ENCODE data around the gene GALNT6. TPM values are rescaled to one million over a fixed set of nuclear protein-coding genes. Genes with fewer than 3 reads are reported as not detected.

The GALNT6 gene
- total RNA-seq, 1 donor from 2014 or later = 13.4 TPM

DNA sequence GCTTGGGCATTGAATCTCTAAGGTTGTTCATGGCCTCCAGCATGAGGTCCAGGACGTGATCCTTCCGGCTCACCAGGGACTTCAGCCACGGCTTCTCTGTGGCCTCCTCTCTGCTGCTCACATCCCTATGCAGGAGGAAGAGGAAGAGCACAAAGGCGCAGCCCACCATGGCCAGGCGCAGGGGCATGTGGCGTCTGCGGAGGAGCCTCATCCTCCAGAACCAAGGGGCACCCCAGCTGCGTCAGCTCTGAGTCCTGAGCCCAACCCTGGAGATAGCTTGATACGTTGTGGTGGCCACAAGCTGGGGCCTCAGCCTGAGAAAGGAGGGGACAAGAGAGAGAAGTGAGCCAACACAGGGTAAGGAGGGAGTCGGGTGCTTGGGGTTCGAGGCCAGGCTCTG is 11.6 kb downstream of the GALNT6 start:
- ATAC-seq = no peak

DNA sequence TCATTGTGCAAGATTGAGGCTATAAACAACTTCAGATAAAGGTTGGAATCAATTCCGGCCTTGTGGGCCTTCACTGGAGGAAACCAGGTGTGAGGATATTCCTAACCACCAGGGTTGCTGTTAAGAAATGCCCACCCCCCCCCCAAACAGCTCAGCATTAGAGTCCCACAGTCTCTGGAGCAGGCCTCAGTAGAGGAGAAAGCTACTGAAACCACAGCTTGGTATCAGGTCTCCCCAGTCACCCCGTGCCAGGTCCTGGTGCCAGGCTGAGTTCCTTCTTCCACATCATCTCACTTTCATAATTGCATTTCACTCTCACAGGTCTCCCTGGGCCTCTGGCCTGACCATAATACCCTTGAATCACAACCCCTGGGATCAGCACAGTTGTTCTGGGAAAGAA is 12.5 kb downstream of the GALNT6 start:
- no peak for ATAC-seq

DNA sequence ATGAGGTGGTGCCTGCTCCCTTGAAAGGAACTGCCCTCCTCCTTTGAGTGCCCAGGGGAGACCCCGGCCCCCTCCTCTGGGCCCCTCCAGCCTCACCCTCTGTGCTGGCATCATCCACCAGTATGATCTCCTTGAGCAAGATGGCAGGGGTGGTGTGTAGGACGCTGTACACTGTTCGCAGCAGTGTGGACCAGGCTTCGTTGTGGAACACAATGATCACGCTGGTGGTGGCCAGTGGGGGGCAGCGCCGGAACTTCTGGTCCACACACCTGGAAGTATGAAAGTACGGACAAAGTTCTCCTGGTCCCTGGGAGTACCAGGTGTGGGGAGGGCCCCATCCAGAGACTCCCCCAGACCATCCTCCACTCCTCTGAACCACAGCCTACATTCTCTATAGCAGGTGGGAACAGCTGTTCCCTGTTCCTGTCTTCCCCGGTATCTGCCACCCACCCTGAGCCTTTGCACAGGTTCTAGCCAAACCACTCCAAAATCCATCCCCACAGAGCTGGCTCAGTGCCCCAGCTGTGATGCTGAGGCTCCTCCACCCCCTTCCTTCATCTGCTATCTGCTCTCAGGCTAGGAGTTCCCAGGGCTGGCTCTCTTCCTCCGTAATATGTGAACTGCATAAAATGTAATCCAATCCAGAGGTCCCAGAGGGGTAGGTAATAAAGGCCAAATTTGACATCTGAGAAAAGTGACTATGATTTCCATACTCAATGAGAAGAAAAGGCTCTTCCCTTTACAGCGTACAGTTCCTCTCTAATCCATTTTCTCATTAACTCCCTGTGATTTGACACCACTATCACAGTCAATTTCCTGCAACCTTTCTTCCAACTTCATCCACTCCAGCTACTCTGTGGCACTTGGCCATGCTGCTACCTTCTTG is 13.9 kb downstream of the GALNT6 start:
- ATAC-seq = no peak

DNA sequence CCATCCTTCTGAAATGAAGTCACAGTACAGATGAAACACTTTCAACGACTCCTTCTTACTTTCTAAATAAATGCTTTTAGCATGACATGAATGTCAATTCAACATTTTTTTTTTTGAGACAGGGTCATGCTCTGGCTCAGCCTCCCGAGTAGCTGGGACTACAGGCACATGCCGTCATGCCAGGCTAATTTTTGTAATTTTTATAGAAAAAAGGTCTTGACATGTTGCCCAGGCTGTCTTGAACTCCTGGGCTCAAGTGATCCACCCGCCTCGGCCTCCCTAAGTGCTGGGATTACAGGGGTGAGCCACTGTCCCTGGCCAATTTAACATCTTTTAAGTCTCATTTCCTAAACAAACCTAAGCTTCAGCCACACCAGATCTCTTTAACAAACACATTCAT is 16.4 kb downstream of the GALNT6 start:
- ATAC-seq = no peak

DNA sequence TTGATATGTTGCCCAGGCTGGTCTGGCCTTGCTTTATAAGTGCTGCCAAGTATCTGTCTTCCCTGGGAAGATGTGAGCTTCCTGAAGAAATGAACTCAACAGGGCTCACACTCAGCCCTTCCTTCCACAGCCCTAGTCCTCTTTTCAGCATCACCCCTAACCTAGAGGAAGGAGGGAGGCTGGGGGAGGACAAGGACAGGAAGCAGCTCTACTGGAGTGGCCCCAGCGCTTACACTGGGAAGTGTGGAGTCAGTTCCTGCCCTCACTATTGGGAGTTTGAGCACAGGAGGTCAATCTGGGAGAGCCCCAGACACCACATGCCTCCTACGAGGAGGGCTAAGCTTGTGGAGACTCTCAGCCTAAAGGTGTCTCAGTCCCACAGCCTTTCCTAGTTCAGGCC is 16.8 kb downstream of the GALNT6 start:
- ATAC-seq = no peak

DNA sequence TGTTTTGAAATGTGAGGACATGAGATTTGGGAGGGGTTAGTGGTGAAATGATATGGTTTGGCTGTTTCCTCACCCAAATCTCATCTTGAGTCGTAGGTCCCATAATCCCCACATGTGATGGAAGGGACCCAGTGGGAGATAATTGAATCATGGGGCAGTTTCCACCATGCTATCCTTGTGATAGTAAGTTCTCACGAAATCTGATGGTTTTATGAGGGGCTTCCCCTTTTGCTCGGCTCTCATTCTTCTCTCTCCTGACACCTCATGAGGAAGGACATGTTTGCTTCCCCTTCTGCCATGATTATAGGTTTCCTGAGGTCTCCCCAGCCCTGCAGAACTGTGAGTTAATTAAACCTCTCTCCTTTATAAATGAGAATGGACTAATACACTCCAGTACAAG is 18.0 kb downstream of the GALNT6 start:
- no peak for ATAC-seq

DNA sequence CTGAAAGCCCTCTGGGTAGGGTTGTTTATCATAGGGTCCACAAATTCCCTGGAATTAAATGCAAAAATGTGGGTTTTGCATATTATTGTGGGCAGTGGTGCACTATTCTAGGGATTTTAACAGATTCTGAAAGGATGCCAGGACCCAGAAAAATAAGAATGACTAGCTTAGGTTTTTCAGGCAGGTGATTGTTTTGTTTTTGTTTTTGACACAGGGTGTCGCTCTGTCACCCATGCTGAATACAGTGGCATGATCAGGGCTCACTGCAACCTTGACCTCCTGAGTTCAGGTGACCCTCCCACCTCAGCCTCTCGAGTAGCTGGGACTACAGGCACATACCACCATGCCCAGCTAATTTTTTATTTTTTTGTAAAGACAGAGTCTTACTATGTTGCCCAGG is 19.2 kb downstream of the GALNT6 start:
- ATAC-seq = no peak

DNA sequence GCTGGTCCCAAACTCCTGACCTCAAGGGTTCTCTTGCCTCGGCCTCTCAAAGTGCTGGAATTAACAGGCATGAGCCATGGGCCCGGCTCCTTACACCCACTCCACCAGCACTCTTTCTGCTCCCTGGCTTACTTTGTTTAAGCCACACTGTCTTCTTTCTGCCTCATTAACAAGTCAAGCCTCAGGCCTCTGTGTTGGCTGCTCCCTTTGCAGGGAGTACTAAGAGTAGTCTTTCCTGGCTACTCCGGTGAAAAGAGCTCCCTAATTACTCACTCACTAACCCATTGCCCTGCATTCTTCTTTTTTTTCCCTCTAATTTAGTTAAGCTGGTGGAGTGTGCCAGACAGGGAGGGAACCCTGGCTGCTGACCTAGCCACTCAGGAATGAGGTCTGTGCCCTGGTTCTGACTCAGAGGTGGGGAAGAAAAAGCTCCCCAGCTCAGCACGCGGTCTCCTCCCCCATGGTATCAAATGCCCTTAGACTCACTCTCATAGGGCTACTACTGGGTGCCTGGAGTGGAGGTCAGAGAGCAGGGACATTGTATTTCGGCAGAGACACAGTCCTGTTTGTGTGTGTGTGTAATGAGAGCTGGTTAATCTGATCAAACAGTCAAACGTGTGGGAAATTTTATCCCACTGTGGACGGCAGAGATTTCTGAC is 19.8 kb downstream of the GALNT6 start:
- ATAC-seq = peak; percentile 91

DNA sequence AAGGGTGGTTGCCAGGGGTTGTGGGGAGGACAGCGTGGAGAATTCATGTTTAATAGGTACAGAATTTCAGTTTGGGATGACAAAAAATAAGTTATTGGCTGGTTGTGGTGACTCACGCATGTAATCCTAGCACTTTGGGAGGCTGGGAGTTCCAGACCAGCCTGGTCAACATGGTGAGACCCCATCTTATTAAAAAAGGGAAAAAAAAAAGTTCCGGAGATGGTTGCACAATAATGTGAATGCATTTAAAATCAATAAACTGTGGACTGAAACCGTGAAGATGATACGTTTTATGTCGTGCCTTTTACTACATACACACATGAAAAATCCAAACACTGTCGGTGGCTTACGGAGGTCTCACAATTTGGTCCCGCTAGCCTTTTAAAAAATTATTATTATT is 20.5 kb downstream of the GALNT6 start:
- ATAC-seq = no peak

DNA sequence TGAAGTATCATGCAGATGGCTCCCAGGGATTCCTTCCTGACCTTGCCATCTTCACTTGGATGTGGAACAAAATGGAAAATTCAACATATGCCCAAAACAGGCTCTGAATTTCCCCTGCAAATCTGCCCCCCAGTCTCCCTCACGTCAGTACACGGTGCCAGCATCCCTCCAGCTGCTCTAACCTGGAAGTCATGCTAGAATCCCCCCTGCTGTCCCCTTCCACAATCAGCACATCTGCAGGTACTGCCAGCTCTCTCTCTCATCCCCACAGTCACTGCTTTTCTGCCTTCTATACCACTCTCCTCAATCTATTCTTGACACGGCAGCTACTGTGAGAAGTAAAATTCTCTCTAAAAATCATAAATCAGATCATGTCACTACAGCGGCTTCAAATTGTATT is 21.6 kb downstream of the GALNT6 start:
- no peak for ATAC-seq

DNA sequence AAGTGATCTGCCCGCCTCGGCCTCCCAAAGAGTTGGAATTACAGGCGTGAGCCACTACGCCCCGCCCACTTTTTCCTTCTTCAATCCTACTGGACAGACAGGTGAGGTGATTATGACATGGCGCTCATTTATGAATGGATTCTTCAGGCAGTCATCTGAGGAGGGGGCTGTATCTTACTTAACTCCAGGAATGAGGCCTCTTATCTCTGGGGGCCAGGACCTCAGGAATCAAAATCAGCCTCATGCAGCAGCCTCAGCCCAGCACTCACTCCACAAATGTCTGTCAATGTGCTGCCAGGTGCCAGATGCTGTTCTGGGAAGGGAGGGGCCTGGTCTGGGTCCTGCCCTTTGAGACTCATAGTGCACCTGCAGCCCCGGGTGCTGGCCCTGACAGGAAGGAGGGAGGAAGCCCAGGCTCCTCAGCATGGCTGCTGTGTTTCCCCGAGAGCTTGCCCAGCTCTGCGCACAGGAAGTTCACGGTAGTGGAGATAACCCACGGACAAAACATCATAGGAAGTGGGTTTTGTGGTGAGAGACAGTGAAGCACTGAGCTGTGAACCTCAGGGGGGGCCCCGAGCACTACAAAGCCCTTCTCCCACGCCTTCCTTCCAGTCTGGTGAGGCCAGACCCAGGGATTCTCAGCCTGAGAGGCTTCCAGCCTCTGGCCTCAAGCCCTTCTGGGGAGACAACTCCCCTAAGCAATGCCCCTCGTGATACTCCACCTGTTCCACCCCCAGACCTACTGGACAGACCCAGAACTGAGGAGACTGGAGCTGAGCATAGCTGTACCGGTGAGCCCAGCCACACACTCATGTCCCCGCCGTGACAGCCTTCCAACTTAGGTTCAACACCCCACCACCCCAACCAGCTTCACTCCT is 22.3 kb downstream of the GALNT6 start:
- ATAC-seq = peak; percentile 70

DNA sequence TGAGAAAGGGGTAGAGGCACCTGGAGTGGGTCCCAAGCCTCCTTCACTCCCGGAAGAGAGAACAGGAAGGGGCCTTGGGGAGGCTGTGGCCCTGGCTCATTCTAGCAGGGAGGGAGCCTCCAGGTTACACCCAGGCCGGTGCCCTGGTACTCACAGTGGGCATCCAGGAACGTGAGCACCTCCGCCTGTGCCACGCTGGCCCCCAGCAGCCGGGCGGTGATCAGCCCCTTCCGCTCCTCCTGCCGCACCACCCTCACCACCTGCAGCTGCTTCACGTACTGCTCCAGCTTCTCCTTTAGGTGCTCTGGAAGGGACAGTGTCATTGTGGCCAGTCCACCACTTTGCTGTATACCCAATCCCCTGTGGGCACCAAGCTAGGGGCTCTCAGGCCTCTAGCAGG is 25.9 kb downstream of the GALNT6 start:
- no peak for ATAC-seq

DNA sequence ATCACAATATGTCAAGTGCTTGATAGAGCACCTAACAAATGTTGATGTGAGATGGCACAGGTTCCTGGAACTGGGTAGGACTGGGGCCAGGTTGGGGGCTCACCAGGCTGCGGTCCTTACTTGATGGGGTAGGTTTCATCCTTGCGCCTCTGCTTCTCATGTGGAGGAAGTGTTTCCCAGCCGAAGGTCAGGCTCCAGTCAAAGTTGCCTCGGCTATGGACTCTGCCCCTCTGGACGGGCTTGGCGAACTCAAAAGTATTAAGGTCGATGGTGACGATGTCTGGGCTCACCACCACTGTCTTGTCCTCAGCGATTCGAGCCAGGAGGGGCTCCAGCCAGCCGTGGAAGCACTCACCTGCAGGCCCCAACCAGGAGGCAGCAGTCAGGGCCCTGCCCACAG is 27.2 kb downstream of the GALNT6 start:
- ATAC-seq = no peak

DNA sequence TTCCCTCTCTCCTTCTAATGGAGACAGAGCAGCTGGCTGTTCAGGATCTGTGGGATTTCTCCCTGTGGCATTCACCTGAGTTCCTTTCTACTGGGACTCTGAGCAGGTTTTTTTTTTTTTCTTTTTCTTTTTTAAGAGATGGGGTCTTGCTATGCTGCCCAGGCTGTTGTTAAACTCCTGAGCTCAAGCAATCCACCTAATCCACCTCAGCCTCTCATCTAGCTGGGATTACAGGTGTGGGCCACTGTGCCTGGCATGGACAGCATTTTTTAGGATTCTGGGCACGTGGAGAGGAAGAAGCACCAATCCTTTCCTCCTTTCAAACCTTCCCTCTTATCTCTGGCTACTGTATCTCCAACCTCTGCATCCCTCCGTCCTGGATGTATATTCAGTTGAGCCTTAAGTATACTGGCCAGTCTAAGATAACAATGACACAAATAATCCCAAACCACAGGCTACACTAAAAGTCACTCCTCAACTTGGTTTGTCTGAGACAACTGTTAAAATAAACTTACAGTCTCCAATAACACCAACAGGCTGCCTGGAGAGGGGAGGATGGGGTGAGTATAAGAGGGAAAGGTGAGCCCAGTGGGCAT is 28.4 kb downstream of the GALNT6 start:
- no peak for ATAC-seq

DNA sequence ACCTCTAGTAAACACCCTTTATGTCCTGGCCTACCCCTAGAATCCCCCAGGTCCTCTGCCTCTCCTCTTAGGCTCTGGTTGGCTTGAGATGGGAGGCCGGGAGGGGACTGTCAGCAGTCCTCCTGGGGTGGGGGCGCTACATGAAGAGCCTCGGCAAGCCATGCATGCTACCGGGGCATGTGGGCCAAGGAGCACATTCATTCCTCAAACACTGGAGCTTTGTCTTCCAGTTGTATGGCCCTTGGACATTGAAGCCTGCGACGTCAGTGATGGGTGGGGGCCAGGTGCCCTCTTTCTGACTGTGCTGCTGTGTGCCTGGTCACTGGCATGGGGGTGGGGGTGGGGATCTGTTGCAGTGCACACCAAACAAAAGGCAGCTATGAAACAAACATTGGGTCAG is 28.9 kb downstream of the GALNT6 start:
- ATAC-seq = no peak

DNA sequence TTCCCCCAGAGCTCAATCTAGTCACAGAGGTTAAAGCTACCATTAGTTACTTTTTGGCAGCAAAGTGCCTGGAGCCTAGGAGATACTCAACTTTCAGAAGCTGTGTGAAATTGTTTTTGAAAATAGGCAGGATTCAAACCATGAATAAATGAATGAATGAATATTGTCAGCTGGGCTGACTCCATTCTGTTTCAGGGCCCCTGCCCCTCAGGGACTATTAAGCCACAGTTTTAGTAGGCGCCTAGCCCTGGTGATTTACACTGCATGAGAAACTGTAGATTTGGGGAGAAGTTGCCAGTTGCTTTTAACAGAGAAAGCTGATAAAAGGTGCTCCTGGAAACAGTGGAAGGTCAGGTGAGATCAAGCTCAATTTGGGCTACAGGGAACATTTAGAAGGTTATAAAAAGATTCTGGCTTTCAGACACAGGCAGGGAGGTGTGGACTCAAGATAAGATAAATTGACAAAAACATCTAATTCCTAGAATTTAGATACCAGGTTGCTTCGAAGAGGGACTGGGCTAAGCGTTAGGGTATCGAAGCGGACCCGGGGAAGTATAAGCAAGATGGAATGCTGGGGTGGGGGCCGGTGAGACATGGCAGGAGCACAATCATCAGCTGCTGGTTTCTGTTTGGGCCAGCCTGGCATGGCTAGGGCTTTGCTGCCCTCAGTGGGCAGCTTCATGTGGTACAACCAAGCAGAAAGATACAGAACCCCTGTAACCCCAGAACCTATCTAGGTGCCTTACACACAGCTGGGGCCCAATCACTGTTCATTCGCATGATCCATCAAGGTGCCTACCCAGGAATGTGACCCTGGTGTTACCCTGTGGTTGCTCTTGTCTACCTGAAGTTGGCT is 29.8 kb downstream of the GALNT6 start:
- ATAC-seq = no peak

DNA sequence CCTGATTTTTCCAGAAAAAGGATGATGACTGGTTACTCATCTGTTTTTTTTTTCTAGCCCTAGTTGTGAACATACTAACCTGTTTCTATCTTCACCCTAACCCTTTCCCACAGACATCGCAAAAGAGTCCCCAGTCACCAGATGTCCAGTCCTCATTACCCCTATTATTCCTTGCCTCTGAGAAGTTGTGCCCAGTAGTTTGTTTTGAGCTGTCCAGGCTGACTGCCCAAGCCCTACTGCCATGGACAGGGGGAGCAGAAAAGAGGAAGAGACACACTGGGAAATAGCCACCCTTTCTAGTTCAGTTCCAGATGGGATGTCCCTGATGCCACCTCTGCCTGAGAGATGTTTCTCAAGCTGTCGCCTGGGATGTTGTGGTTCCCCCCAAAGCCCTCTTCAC is 30.9 kb downstream of the GALNT6 start:
- ATAC-seq = no peak

DNA sequence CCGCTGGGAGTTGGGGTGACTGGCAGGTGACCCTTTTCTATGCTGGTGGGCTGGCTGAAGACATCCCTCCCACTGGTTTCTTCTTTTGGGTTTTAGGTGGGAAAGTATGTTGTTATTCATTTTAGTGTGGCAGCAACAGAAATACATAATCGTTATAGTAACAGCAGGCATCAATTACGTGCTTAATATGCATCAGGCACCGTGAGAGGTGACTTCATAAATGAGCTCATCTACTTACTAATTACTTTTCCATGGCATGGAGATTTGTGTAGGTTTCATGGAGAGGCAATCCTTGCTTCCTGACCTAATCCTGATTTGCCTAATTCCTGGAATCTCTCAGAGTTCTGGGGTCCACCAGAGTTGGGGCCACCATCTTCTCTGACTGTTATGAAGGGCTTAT is 31.4 kb downstream of the GALNT6 start:
- ATAC-seq = no peak

DNA sequence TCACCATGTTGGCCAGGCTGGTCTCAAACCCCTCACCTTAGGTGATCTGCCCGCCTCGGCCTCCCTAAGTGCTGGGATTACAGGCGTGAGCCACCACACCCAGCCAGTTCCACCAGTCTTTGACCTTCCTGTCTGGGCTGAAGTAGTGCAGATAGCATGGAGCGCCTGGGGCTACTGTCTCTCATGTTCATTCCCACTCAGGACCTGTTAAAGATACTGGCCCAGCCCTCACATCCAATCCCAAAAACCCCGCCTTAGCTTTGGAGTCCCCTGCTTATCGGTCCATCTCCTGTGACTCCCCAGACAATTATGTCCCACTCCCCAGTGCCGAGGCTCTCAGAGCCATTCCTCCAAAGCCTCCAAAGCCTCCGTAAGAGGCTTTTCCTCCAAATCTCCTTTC is 32.7 kb downstream of the GALNT6 start:
- no peak for ATAC-seq

DNA sequence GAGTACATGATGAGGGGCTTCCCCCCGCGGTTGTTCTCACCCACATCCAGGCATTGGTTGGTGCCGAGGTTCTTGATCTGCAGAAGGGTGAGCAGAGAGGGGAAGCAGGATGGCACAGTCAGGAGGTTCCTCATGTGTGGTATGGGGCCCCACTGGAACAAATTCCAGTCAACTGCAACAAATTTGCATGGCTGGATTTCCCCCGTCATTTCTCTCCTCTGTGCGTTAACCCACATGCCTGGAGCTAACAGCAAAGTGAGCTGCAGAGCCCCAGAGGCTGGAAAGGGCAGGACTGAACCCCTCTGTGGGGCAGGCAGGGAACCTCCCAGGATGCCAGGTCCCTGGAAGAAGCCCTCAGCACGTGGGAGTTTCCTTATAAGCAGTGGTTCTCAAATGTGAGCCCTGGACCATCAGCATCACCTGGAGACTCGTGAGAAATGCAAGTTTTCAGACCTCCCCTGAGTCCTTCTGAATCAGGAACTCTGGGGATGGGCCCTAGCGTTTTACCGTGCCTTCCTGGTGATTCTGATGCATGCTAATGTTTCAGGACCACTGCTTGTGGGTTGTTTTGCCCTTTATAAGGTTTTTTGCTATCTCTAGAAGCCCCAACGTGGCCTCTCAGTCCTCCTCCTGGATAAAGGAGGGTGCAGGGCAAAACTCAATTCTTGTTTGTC is 33.7 kb downstream of the GALNT6 start:
- no peak for ATAC-seq

DNA sequence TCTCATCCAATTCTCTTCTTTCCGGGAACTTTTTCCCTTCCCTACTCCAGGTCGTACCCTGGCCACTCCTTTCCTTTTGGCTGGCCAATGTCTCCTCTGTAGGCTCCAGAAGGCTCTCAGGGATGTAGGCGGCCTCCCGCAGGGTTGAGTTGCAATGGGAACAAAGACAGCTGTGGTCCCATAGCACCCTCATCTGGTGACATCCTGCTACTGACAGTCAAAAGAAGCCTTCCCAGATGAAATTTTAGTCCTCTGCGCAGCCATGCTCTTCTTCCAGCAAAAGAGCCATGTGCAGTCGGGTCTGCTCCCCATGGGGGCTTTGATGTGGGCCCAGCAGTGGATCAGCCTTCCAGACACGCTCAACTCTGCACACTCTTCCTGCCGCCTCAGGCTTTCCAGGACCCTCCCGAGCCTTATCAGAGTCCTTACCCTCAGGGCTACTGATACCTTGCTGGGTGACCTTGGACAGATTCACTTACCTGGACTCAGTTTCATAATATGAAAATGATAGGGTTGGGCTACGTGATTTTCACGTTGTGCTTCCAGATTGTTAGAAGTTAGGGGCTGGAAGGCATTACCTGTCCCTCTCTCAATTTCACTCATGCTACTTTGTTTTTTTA is 39.2 kb downstream of the GALNT6 start:
- peak; percentile 77 for ATAC-seq
